ENCODE data around the gene GRM4.

The GRM4 gene

DNA sequence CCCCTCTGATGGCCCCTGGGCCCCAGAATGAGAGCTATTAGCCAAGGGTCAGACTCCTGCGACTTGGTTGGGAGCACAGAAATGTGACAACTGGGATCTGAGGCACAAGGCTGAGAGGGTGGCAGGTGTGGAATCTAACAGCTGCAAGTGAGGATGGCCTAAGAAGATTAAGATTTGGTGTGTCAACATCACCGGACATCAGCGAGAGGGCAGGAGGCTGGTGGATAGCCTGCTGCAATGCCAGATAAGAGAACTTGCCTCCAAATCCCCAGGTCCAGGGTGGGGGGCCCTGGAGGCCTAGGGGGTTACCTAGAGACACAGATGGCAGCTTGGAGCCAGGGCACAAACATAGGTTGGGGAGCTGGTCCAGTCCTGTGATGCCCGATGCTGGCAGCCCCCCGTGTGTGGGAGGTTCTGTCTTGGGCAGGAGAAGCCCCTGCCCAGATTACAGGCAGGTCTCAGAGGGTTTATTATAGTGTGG is 155.8 kb downstream of the GRM4 start:
- no peak for DNase-seq

DNA sequence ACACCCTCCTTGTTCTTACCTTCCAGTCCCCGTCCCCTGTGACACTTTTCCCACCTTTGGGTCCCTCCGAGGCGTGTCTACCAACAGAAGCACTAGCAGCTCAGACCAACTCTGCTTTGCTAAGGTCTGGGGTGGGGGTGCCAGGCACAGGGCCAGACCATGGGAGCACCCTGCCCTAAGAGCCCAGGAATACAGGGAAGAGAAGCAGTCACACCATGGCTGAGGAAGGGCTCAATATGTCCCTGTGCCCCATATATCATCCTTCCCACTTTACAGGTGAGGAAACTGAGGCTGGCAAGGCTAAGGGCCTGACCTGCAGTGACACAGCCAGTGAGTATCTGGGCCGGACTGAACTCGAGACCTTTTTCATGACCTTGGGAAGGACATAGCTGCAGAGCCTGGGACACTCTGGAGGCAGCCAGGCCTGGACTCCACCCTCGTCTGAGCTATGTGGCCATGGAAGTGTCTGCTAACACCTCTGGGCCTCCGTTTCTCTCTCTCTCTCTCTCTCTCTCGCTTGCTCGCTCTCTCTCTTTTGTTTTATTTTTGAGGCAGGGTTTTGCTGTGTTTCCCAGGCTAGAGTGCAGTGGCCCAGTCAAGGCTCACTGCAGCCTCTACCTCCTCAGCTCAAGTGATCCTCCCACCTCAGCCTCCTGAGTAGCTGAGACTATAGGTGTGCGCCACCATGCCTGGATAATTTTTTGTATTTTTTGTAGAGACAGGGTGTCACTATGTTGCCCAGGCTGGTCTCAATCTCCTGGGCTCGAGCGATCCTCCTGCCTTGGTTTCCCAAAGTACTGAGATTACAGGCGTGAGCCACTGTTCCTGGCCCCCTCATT is 156.7 kb downstream of the GRM4 start:
- no peak for DNase-seq

GRCh38 chr6:33988121-33989015 is 157.5 kb downstream of the GRM4 start:
- peak; percentile 30 to 69 for DNase-seq

- DNase-seq: no peak
Observed at GRCh38 chr6:33987531-33988021, 158.3 kb downstream of the GRM4 start.

DNA sequence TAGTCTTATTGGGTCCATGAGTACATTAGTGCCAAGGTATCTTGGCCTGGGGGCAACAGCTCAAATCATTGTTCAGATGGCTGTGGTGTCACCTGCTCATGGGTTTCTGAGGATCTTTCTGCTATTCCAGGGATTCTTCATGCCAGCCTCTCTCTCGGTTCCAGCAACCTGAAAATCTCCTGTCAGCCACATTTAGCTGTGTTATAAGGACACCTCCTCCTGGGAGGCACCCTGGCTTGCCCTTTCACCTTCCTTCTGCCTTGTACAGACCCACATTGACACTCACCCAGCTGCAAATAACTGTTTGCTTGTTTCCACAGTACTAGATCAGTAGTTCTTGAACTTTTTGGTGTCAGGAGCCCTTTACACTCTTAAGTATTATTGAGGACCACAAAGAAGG is 159.9 kb downstream of the GRM4 start:
- no peak for DNase-seq

GRCh38 chr6:33985313-33985751 is 160.6 kb downstream of the GRM4 start:
- DNase-seq: no peak

DNA sequence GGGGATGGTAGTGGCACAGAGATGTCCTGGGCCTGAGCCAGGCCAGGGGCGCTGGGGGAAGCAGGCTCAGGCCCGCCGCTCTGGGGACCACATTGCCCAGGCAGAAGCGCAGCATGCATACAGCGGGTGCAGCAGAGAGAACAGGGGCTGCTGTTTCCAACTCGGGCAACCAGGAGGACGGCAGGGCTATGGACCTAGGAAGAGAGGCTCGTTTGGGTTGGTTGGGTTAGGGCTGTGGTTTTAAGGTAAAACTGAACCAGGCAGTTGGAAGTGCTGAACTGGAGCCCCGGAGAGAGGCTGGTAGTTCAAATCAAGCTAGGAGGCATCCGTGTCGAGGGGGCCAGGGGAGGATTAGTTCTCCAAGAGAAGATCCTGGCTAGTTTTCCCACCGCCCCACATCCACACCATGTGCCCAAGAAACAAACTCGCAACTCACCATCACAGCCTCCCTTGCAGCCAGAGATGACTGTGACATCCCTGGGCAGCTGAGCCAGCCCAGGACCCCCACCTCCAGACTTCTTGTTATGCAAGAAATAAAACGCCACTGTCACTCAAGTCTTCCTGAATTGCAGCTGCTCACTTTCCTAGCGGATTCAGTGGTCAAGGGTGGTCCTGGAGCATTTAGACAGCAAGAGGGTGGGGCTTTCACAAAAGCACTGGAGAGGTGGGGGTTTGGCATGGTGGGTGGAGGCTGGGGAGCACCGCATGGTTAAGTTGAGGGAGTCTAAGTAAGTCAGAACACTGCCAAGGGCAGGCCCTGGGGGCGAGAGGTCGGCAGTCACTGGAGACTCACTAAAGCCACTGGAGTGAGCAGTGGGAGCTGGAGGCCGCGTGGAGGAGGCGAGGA is 161.2 kb downstream of the GRM4 start:
- no peak for DNase-seq

GRCh38 chr6:33983721-33984465 is 162.0 kb downstream of the GRM4 start:
- DNase-seq: no peak

DNA sequence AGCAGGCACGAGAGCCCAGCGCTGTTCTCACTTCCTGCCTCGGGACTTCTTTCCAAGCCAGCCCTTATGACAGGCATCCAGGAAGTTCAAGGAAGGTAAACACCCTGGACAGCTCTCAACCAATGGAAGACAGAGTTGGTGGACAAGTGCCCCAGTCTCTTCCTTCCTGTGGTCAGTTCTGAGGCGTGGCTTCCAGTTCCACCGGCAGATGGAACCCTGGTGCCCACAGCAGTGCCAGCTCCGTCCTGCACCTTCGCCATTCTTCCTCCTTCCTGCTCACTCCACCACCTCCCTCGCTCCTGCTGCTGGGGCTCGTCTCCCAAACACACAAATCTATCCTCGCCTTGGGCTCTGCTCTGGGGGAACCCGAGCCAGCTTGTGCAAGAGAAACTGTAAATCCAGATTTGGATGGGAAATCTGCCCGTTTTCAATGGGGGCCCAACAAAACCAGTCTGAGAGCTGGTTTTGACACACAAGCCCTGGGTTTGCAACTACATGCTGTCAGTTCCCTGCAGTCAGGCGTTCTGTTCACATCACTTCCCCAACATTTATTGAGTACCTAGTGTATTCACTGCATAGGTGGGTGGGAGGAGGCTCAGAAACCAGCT is 162.7 kb downstream of the GRM4 start:
- DNase-seq: no peak

- no peak for DNase-seq
Observed at GRCh38 chr6:33981861-33982260, 164.0 kb downstream of the GRM4 start.

- no peak for DNase-seq
Observed at GRCh38 chr6:33981421-33981820, 164.5 kb downstream of the GRM4 start.

GRCh38 chr6:33980176-33981175 is 165.4 kb downstream of the GRM4 start:
- DNase-seq: no peak

DNA sequence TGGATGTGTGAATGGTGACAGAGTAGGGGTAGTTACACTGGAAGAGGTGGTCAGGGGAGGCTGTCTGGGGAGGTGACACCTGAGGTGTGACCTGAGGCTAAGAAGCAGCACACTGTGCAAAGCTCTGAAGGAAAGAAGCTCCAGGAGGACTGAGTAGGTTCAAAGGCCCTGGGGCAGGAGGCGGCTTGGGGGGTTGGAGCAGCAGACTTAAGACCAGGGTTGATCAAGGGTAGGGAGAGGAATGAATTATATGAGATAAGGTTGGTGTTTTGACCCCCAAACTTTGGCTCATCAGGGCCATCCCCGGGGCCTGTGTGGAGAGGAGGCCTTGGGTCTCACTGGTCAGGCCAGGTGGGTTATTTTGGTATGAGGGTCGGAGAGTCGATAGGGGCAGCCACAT is 166.1 kb downstream of the GRM4 start:
- DNase-seq: no peak

DNA sequence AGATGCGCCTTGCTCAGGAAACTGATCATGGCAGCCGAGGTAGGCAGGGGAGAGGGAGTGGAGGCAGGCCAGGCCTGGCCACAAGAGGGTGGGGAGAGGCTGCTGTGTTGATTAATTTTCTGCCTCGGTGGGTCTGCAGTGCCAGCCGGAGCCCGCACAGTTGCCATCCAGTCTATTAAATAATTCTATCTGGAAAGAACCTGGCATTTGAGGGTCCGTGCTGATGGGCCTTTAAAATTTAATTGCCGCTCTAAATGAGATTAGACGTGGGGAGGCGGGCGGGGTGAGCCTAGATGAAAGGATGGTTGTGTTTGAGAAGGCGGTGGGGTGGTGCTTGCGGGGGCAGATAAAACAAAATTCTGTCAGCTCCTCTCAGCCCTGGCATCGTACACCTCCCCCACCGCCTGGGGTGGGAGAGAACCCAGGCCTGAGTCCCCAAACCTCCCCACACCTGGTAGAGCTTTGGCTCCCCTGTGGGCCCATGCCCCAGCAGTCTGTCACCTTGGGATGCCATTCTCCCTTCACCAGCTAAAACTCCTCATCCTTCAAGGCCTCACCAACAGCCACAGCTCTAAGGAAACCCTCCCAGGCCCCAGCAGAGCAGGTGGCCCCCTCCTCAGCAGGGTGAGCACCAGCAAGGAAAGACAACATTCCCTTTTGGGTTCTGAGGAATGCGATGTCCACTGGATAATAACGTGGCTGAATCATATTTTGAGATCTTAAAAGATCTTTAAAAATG is 167.3 kb downstream of the GRM4 start:
- no peak for DNase-seq

GRCh38 chr6:33977606-33978411 is 168.1 kb downstream of the GRM4 start:
- no peak for DNase-seq

DNA sequence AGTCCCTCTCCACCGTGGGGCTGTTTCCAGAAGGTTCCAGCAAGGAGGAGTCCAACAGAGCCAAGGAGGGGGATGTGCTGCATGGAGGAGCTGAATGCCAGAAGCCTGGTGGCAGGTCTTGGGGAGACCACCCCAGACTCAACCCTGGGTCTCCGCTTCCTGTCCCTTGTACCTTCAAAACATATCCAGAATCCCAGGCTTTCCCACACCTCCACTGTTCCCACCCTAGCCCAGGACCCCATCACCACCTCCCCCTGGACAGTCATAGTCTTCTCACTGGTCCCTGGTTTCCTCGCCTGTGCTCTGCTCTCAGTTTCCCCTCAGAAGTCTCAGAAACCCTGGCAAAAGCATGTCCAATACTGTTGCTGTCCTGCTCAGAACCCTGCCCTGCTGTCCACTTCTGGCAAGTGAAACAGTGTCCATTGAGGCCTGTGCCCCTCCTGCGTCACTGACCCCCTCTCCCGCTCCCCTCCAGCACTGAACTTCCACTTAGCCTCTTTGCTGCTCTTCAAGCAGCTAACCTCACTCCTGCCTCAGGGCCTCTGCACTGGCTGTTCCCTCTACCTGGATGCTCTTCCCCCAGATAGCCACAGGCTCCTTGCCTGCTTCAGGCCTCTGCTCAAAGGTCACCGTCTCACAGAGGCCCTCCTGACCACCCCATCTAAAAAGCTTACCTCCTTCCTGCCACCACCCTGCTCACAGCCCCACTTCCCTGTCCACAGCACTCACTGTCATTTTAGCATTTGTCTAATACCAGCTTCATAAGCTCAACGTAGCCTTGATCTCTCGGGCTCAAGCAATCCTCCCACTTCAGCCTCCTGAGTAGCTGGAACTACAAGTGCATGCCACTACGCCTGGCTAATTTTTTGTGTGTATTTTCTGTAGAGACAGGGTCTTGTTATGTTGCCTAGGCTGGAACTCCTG is 169.2 kb downstream of the GRM4 start:
- no peak for DNase-seq

Data from NCI-H1930 (cell line).